ENCODE data around the gene CEMIP.
"Not testable (repeated sequence)": the region's sequence is repeated elsewhere in the genome, so short reads cannot be mapped to it uniquely, and the experiment has no call there.

CEMIP gene

DNA sequence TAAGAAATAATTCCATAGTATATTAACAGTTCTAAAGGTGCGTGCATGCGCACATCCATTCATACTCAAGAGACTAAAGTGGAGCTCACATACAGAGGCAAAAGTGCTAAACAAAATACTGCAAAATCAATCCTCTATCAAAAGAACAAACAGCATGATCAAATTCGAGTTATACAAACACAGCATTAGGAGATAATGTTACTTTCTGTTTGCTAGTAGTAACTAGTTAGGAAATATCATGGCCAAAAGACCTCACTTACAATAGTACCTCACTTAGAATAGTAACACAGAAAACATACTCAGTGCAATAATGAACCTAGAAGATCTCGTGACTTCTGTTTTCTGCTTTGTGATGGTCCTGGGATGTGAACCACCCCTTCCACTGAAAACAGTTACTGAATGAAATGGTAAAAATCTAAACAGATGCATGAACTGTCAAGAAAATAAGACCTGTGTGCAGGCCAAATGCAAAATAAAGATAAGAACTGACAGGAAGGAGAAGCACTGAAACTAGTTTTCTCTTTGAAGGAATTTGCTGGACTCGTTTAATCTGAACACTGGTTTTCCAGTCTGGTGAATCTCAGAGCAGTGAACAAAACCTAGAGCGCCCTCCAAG lies 20.9 kb upstream of the CEMIP start:
- Histone ChIP-seq H2AFZ (ENCODE audit: low read depth, low read length, severe bottlenecking) (no peak overlapping the region), H3K79me2 (ENCODE audit: insufficient read depth, low read length) (no peaks in the 10 kb centered on the region), H3K4me2 (ENCODE audit: low read depth, low read length, poor library complexity, severe bottlenecking) (no peak overlapping the region), H3F3A (ENCODE audit: insufficient read depth) (no peaks in the 10 kb centered on the region), H3K36me3 (ENCODE audit: low read length) (no peaks in the 10 kb centered on the region), H3K9ac (ENCODE audit: low read length) (no peak overlapping the region), H3K9me2 (replicated peaks; ENCODE audit: insufficient read depth, low read length) (no peaks in the 10 kb centered on the region), H3K27ac (ENCODE audit: low read depth, low read length) (no peak overlapping the region), H3K4me3 (ENCODE audit: insufficient read depth, low read length, poor library complexity, severe bottlenecking) (no peak overlapping the region), H3K9me3 (ENCODE audit: insufficient read depth, low read length) (no peaks in the 10 kb centered on the region), H4K20me1 (ENCODE audit: low read depth, low read length) (no peaks in the 10 kb centered on the region), H3K27me3 (ENCODE audit: low read length) (no peaks in the 10 kb centered on the region)
- TF ChIP-seq, protein P1, sequence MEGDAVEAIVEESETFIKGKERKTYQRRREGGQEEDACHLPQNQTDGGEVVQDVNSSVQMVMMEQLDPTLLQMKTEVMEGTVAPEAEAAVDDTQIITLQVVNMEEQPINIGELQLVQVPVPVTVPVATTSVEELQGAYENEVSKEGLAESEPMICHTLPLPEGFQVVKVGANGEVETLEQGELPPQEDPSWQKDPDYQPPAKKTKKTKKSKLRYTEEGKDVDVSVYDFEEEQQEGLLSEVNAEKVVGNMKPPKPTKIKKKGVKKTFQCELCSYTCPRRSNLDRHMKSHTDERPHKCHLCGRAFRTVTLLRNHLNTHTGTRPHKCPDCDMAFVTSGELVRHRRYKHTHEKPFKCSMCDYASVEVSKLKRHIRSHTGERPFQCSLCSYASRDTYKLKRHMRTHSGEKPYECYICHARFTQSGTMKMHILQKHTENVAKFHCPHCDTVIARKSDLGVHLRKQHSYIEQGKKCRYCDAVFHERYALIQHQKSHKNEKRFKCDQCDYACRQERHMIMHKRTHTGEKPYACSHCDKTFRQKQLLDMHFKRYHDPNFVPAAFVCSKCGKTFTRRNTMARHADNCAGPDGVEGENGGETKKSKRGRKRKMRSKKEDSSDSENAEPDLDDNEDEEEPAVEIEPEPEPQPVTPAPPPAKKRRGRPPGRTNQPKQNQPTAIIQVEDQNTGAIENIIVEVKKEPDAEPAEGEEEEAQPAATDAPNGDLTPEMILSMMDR (IDR thresholded peaks at IDR 0.05; ENCODE audit: insufficient read depth, low read length, poor library complexity, severe bottlenecking): no peak

DNA sequence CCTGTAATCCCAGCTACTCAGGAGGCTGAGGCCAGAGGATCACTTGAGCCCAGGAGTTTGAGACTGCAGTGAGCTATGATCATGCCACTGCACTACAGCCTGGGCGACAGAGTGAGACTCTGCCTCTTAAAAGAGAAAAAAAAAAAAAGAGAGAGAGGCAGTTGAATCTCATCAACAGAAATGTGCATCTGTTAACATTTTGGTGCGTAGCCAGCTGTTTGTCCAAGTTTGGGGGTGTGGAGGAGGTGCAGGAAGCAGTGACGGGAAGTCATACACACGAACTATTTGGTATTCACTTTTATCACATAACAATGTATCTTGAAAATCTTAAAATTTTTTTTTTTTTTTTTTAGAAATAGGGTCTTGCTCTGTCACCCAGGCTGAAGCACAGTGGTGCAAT lies 18.2 kb upstream of the CEMIP start:
- Histone ChIP-seq H3K9ac (ENCODE audit: low read length) (no peak overlapping the region), H3K36me3 (ENCODE audit: low read length) (no peaks in the 10 kb centered on the region), H3K9me3 (ENCODE audit: insufficient read depth, low read length) (no peaks in the 10 kb centered on the region), H3K9me2 (replicated peaks; ENCODE audit: insufficient read depth, low read length) (no peaks in the 10 kb centered on the region), H3K79me2 (ENCODE audit: insufficient read depth, low read length) (no peaks in the 10 kb centered on the region), H3K4me2 (ENCODE audit: low read depth, low read length, poor library complexity, severe bottlenecking) (no peak overlapping the region), H2AFZ (ENCODE audit: low read depth, low read length, severe bottlenecking) (no peak overlapping the region), H3K27me3 (ENCODE audit: low read length) (no peaks in the 10 kb centered on the region), H3F3A (ENCODE audit: insufficient read depth) (no peaks in the 10 kb centered on the region), H4K20me1 (ENCODE audit: low read depth, low read length) (no peaks in the 10 kb centered on the region), H3K4me3 (ENCODE audit: insufficient read depth, low read length, poor library complexity, severe bottlenecking) (no peak overlapping the region), H3K27ac (ENCODE audit: low read depth, low read length) (no peak overlapping the region)
- TF ChIP-seq EZH2phosphoT487 (conservative IDR thresholded peaks at IDR 0.05; ENCODE audit: low read length): no peak
- TF ChIP-seq, protein P1 (IDR thresholded peaks at IDR 0.05; ENCODE audit: insufficient read depth, low read length, poor library complexity, severe bottlenecking): no peak

DNA sequence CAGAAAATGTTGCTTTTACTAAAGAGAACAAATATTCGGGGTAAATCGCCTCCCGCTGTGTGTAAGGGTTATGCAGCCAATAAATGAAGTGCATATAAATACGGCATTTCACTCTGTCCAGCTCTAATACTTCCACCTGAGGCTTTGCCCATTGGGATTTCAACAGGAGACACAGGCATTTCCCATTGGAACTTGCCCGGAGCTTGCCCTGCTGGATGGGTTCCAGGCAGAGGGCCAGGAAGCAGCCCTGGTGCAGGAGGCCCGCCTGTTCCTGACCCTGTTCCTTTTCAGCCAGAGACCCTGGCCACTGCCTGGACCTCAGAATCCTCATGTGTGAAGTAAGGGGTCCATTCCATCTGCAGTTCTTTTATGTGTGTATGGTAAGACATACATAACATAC lies 17.4 kb upstream of the CEMIP start:
- H3K4me2 ChIP-seq (ENCODE audit: low read depth, low read length, poor library complexity, severe bottlenecking): no peak overlapping the region
- no peak overlapping the region for H3K27ac ChIP-seq (ENCODE audit: low read depth, low read length)
- H3K9ac ChIP-seq (ENCODE audit: low read length): no peak overlapping the region
- TF ChIP-seq EZH2phosphoT487 (conservative IDR thresholded peaks at IDR 0.05; ENCODE audit: low read length): no peak
- TF ChIP-seq, protein P1 (IDR thresholded peaks at IDR 0.05; ENCODE audit: insufficient read depth, low read length, poor library complexity, severe bottlenecking): no peak
- H3K79me2 ChIP-seq (ENCODE audit: insufficient read depth, low read length): no peaks in the 10 kb centered on the region
- H3K9me3 ChIP-seq (ENCODE audit: insufficient read depth, low read length): no peaks in the 10 kb centered on the region
- no peaks in the 10 kb centered on the region for H4K20me1 ChIP-seq (ENCODE audit: low read depth, low read length)
- no peak overlapping the region for H3K4me3 ChIP-seq (ENCODE audit: insufficient read depth, low read length, poor library complexity, severe bottlenecking)
- H3F3A ChIP-seq (ENCODE audit: insufficient read depth): no peaks in the 10 kb centered on the region
- no peaks in the 10 kb centered on the region for H3K27me3 ChIP-seq (ENCODE audit: low read length)
- H3K9me2 ChIP-seq (replicated peaks; ENCODE audit: insufficient read depth, low read length): no peaks in the 10 kb centered on the region
- H3K36me3 ChIP-seq (ENCODE audit: low read length): no peaks in the 10 kb centered on the region
- H2AFZ ChIP-seq (ENCODE audit: low read depth, low read length, severe bottlenecking): no peak overlapping the region

DNA sequence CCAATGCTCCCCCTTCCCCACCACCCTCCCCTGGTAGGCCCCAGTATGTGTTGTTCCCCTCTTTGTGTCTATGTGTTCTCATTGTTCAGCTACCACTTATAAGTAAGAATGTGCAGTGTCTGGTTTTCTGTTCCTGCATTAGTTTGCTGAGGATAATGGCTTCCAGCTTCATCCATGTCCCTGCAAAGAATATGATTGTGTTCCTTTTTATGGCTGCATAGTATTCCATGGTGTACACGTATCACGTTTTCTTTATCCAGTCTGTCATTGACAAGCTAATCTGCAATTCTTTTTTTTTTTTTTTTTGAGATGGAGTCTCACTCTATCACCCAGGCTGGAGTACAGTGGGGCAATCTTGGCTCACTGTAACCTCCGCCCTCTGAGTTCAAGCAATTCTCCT lies 15.9 kb upstream of the CEMIP start:
- not testable (repeated sequence) for H3K4me3 ChIP-seq (ENCODE audit: insufficient read depth, low read length, poor library complexity, severe bottlenecking); H3K36me3 ChIP-seq (ENCODE audit: low read length); H3K27me3 ChIP-seq (ENCODE audit: low read length); H3K9me2 ChIP-seq (replicated peaks; ENCODE audit: insufficient read depth, low read length); H3K9ac ChIP-seq (ENCODE audit: low read length); H3K4me2 ChIP-seq (ENCODE audit: low read depth, low read length, poor library complexity, severe bottlenecking); H3K79me2 ChIP-seq (ENCODE audit: insufficient read depth, low read length); H3F3A ChIP-seq (ENCODE audit: insufficient read depth); H4K20me1 ChIP-seq (ENCODE audit: low read depth, low read length); H3K9me3 ChIP-seq (ENCODE audit: insufficient read depth, low read length); H2AFZ ChIP-seq (ENCODE audit: low read depth, low read length, severe bottlenecking); H3K27ac ChIP-seq (ENCODE audit: low read depth, low read length)

Measured in SU-DHL-6 (cell line).